Medulla oblongata (tissue), 1 donor: Measurements from ENCODE around the gene UTP15.
A peak's percentile ranks its signal among the peaks of the same experiment; 100 is the strongest.

Experiments used
- DNase-seq: peaks from one replicate; pipeline ENCODE4 v3.0.0-alpha.2; 2015; ENCODE audit errors: extremely low spot score

UTP15 gene

GRCh38 chr5:73564675-73565074, 868 bp upstream of the UTP15 start:
- DNase-seq: peak; percentile 13

GRCh38 chr5:73565969-73566547, 515 bp downstream of the UTP15 start:
- DNase-seq: no peak

GRCh38 chr5:73582285-73583145, 17.0 kb downstream of the UTP15 start:
- DNase-seq: no peak

- DNase-seq: no peak
Observed at GRCh38 chr5:73587923-73588322, 22.4 kb downstream of the UTP15 start.

- DNase-seq: peak; percentile 87
Observed at GRCh38 chr5:73591102-73591695, 25.7 kb downstream of the UTP15 start.

GRCh38 chr5:73591698-73592501, 26.4 kb downstream of the UTP15 start:
- no peak for DNase-seq

- no peak for DNase-seq
Observed at GRCh38 chr5:73592551-73592950, 27.0 kb downstream of the UTP15 start.

- DNase-seq: peak; percentile 11
Observed at GRCh38 chr5:73596705-73597328, 31.3 kb downstream of the UTP15 start.

- DNase-seq: no peak
Observed at GRCh38 chr5:73599380-73599779, 33.8 kb downstream of the UTP15 start.

- DNase-seq: no peak
Observed at GRCh38 chr5:73603998-73604397, 38.5 kb downstream of the UTP15 start.

GRCh38 chr5:73605223-73606087, 39.9 kb downstream of the UTP15 start:
- no peak for DNase-seq

- DNase-seq: no peak
Observed at GRCh38 chr5:73606206-73606753, 40.7 kb downstream of the UTP15 start.

GRCh38 chr5:73607228-73607627, 41.7 kb downstream of the UTP15 start:
- DNase-seq: no peak

GRCh38 chr5:73612799-73613198, 47.3 kb downstream of the UTP15 start:
- DNase-seq: no peak

- DNase-seq: no peak
Observed at GRCh38 chr5:73615085-73615484, 49.5 kb downstream of the UTP15 start.

GRCh38 chr5:73615947-73616346, 50.4 kb downstream of the UTP15 start:
- DNase-seq: no peak

GRCh38 chr5:73617510-73618279, 52.2 kb downstream of the UTP15 start:
- no peak for DNase-seq

- DNase-seq: no peak
Observed at GRCh38 chr5:73619606-73620333, 54.2 kb downstream of the UTP15 start.

- DNase-seq: no peak
Observed at GRCh38 chr5:73620334-73620687, 54.8 kb downstream of the UTP15 start.
